Trophoblast cell (in vitro differentiated cells and primary cell): ENCODE measurements around the gene RAB11FIP5.

Experiments used
- DNase-seq, 2 donors: peaks; one replicate each; pipeline ENCODE4 v3.0.0-alpha.2; 2016
- H2AFZ ChIP-seq: 2 replicates; pipeline ENCODE4 v1.6.1; 2013; ENCODE audit warnings: low read length, moderate library complexity, mild to moderate bottlenecking; ENCODE audit not compliant: insufficient read depth, poor library complexity
- H2AK5ac ChIP-seq: 2 replicates; pipeline ENCODE4 v1.6.1; 2013; ENCODE audit warnings: mild to moderate bottlenecking, low read length
- H2BK120ac ChIP-seq: 2 replicates; pipeline ENCODE4 v1.6.1; 2013; ENCODE audit warnings: low read length, mild to moderate bottlenecking, moderate library complexity; ENCODE audit not compliant: insufficient read depth, poor library complexity
- H2BK12ac ChIP-seq: 2 replicates; pipeline ENCODE4 v1.6.1; 2013; ENCODE audit warnings: mild to moderate bottlenecking, low read length, moderate library complexity
- H2BK5ac ChIP-seq: 2 replicates; pipeline ENCODE4 v1.6.1; 2013; ENCODE audit warnings: low read length, low read depth, moderate library complexity, mild to moderate bottlenecking; ENCODE audit not compliant: poor library complexity
- H3K14ac ChIP-seq: 2 replicates; pipeline ENCODE4 v1.6.1; 2013; ENCODE audit warnings: mild to moderate bottlenecking, low read length
- H3K18ac ChIP-seq: 2 replicates; pipeline ENCODE4 v1.6.1; 2013; ENCODE audit warnings: mild to moderate bottlenecking, low read length
- H3K23ac ChIP-seq: 2 replicates; pipeline ENCODE4 v1.6.1; 2013; ENCODE audit warnings: low read length
- H3K27ac ChIP-seq: 2 replicates; pipeline ENCODE4 v1.5.1; 2013; ENCODE audit warnings: low read depth, mild to moderate bottlenecking, inconsistent platforms, low read length, moderate library complexity
- H3K27me3 ChIP-seq: 2 replicates; pipeline ENCODE4 v1.6.1; 2013; ENCODE audit warnings: inconsistent platforms, mild to moderate bottlenecking, low read length, moderate library complexity; ENCODE audit not compliant: insufficient read depth
- H3K36me3 ChIP-seq, 2 experiments: 1 replicate in 1 of 2; 2 replicates in 1 of 2; pipeline ENCODE4 v1.6.1; 2013; ENCODE audit warnings: low read length in 2 of 2, mild to moderate bottlenecking in 2 of 2, moderate library complexity in 1 of 2; ENCODE audit not compliant: insufficient read depth in 2 of 2, control insufficient read depth in 1 of 2
- H3K4ac ChIP-seq: 2 replicates; pipeline ENCODE4 v1.6.1; 2013; ENCODE audit warnings: low read depth, mild to moderate bottlenecking, low read length, moderate library complexity
- H3K4me1 ChIP-seq, 2 experiments: 1 replicate in 1 of 2; 2 replicates in 1 of 2; pipeline ENCODE4 v1.6.1; 2013; ENCODE audit warnings: low read length in 2 of 2, mild to moderate bottlenecking in 2 of 2, moderate library complexity in 1 of 2; ENCODE audit not compliant: insufficient read depth in 2 of 2, control insufficient read depth in 1 of 2
- H3K4me2 ChIP-seq: 2 replicates; pipeline ENCODE4 v1.6.1; 2013; ENCODE audit warnings: inconsistent platforms, mild to moderate bottlenecking, low read length, moderate library complexity
- H3K4me3 ChIP-seq: 2 replicates; pipeline ENCODE4 v1.5.1; 2013; ENCODE audit warnings: mild to moderate bottlenecking, low read depth, low read length, inconsistent platforms
- H3K79me1 ChIP-seq: one replicate; pipeline ENCODE4 v1.6.1; 2013; ENCODE audit warnings: low read length
- H3K79me2 ChIP-seq: 2 replicates; pipeline ENCODE4 v1.6.1; 2013; ENCODE audit warnings: low read length, mild to moderate bottlenecking; ENCODE audit not compliant: control insufficient read depth, insufficient read depth, poor library complexity
- H3K9ac ChIP-seq: 2 replicates; pipeline ENCODE4 v1.6.1; 2013; ENCODE audit warnings: mild to moderate bottlenecking, low read length
- H3K9me3 ChIP-seq: 2 replicates; pipeline ENCODE4 v1.6.1; 2013; ENCODE audit warnings: low read depth, mild to moderate bottlenecking, control low read depth, inconsistent platforms, low read length; ENCODE audit not compliant: insufficient read depth
- H4K12ac ChIP-seq: 2 replicates; pipeline ENCODE4 v1.6.1; 2013; ENCODE audit warnings: low read depth, mild to moderate bottlenecking, low read length, moderate library complexity
- H4K8ac ChIP-seq: 2 replicates; pipeline ENCODE4 v1.6.1; 2013; ENCODE audit warnings: low read depth, mild to moderate bottlenecking, low read length, moderate library complexity
- H4K91ac ChIP-seq: one replicate; pipeline ENCODE4 v1.6.1; 2013; ENCODE audit warnings: low read depth, mild to moderate bottlenecking, low read length, moderate library complexity
- WGBS: extraction: QIAGEN DNeasy Blood & Tissue Kit; methylation state at CpG from one replicate; pipeline ENCODE4 v1.1.7; 2013; ENCODE audit warnings: missing lambda C conversion rate; ENCODE audit not compliant: insufficient read length, insufficient coverage; ENCODE audit errors: extremely low coverage; 5-methylcytosine and 5-hydroxymethylcytosine counted together

RAB11FIP5 gene

GRCh38 chr2:73131807-73132206 lies 19.1 kb upstream of the RAB11FIP5 start:
- H3K79me2 ChIP-seq = no peaks in the 10 kb centered on the region
- H3K4me2 ChIP-seq = no peak overlapping the region
- H3K18ac ChIP-seq = no peak overlapping the region
- no peaks in the 10 kb centered on the region for H3K36me3 ChIP-seq
- no peak overlapping the region for H2BK5ac ChIP-seq
- H3K14ac ChIP-seq = no peak overlapping the region
- no peak overlapping the region for H4K8ac ChIP-seq
- H2AK5ac ChIP-seq = no peak overlapping the region
- no peak overlapping the region for H2BK12ac ChIP-seq
- H2BK120ac ChIP-seq = no peak overlapping the region
- no peak for DNase-seq
- H3K4ac ChIP-seq = no peak overlapping the region
- no peaks in the 10 kb centered on the region for H3K27me3 ChIP-seq
- no peaks in the 10 kb centered on the region for H3K9me3 ChIP-seq
- no peaks in the 10 kb centered on the region for H3K4me1 ChIP-seq
- no peak overlapping the region for H3K23ac ChIP-seq
- no peak overlapping the region for H3K27ac ChIP-seq
- WGBS = no CpG with 5 or more reads among the region's 3 CpGs
- H2AFZ ChIP-seq = no peak overlapping the region
- H3K79me1 ChIP-seq = peaks cover 2% of the 10 kb centered on the region
- H3K9ac ChIP-seq = no peak overlapping the region
- H4K12ac ChIP-seq = no peak overlapping the region
- no peak overlapping the region for H4K91ac ChIP-seq
- no peak overlapping the region for H3K4me3 ChIP-seq

GRCh38 chr2:73130790-73131189 lies 18.0 kb upstream of the RAB11FIP5 start:
- no peak overlapping the region for H2BK120ac ChIP-seq
- no peak overlapping the region for H2BK12ac ChIP-seq
- H3K27me3 ChIP-seq = no peaks in the 10 kb centered on the region
- H2AK5ac ChIP-seq = no peak overlapping the region
- H3K4me3 ChIP-seq = no peak overlapping the region
- H3K4me2 ChIP-seq = no peak overlapping the region
- H4K12ac ChIP-seq = no peak overlapping the region
- no peak for DNase-seq
- no peak overlapping the region for H3K23ac ChIP-seq
- no peak overlapping the region for H4K8ac ChIP-seq
- no peak overlapping the region for H2AFZ ChIP-seq
- no peak overlapping the region for H3K27ac ChIP-seq
- no peak overlapping the region for H3K18ac ChIP-seq
- H3K36me3 ChIP-seq = no peaks in the 10 kb centered on the region
- H4K91ac ChIP-seq = no peak overlapping the region
- no peak overlapping the region for H3K9ac ChIP-seq
- no peaks in the 10 kb centered on the region for H3K79me2 ChIP-seq
- no peak overlapping the region for H3K4ac ChIP-seq
- no peak overlapping the region for H2BK5ac ChIP-seq
- no peaks in the 10 kb centered on the region for H3K4me1 ChIP-seq
- H3K79me1 ChIP-seq = peaks cover 2% of the 10 kb centered on the region
- H3K14ac ChIP-seq = no peak overlapping the region
- H3K9me3 ChIP-seq = no peaks in the 10 kb centered on the region
- no CpG with 5 or more reads among the region's 5 CpGs for WGBS

- Histone ChIP-seq H3K14ac (no peak overlapping the region), H2BK5ac (peak overlapping the region; percentile 46), H3K4me2 (no peak overlapping the region), H3K23ac (no peak overlapping the region), H3K9me3 (no peaks in the 10 kb centered on the region), H3K27ac (no peak overlapping the region), H3K36me3 (no peaks in the 10 kb centered on the region), H3K4me3 (no peak overlapping the region), H2BK12ac (no peak overlapping the region), H3K4me1 (no peaks in the 10 kb centered on the region), H2BK120ac (peak overlapping the region; percentile 69), H4K91ac (no peak overlapping the region), H2AK5ac (no peak overlapping the region), H4K8ac (no peak overlapping the region), H3K27me3 (no peaks in the 10 kb centered on the region), H3K79me1 (peaks cover 2% of the 10 kb centered on the region), H3K79me2 (no peaks in the 10 kb centered on the region), H3K9ac (no peak overlapping the region), H3K4ac (no peak overlapping the region), H4K12ac (no peak overlapping the region), H2AFZ (no peak overlapping the region), H3K18ac (no peak overlapping the region)
- peak; percentile 67 to 84 for DNase-seq
- WGBS = no CpG with 5 or more reads among the region's 6 CpGs
Measured at GRCh38 chr2:73128841-73129535, 16.2 kb upstream of the RAB11FIP5 start.

- no peak overlapping the region for H2AFZ ChIP-seq
- DNase-seq = no peak
- H3K79me2 ChIP-seq = no peaks in the 10 kb centered on the region
- H3K14ac ChIP-seq = no peak overlapping the region
- no peak overlapping the region for H4K8ac ChIP-seq
- H3K9ac ChIP-seq = no peak overlapping the region
- no peaks in the 10 kb centered on the region for H3K27me3 ChIP-seq
- H3K4ac ChIP-seq = no peak overlapping the region
- no peak overlapping the region for H2AK5ac ChIP-seq
- WGBS = no CpG with 5 or more reads among the region's 1 CpG
- H2BK5ac ChIP-seq = no peak overlapping the region
- no peak overlapping the region for H2BK120ac ChIP-seq
- H3K36me3 ChIP-seq = no peaks in the 10 kb centered on the region
- no peak overlapping the region for H4K91ac ChIP-seq
- H3K4me2 ChIP-seq = no peak overlapping the region
- no peak overlapping the region for H3K23ac ChIP-seq
- no peak overlapping the region for H3K4me3 ChIP-seq
- no peak overlapping the region for H4K12ac ChIP-seq
- no peaks in the 10 kb centered on the region for H3K9me3 ChIP-seq
- no peaks in the 10 kb centered on the region for H3K79me1 ChIP-seq
- H2BK12ac ChIP-seq = no peak overlapping the region
- H3K27ac ChIP-seq = no peak overlapping the region
- no peak overlapping the region for H3K18ac ChIP-seq
- no peaks in the 10 kb centered on the region for H3K4me1 ChIP-seq
Measured at GRCh38 chr2:73122536-73122935, 9.8 kb upstream of the RAB11FIP5 start.
